Measurements from ENCODE around the gene FAM131B.
"Not testable (repeated sequence)": the region's sequence is repeated elsewhere in the genome, so short reads cannot be mapped to it uniquely, and the experiment has no call there.

The FAM131B gene

DNA sequence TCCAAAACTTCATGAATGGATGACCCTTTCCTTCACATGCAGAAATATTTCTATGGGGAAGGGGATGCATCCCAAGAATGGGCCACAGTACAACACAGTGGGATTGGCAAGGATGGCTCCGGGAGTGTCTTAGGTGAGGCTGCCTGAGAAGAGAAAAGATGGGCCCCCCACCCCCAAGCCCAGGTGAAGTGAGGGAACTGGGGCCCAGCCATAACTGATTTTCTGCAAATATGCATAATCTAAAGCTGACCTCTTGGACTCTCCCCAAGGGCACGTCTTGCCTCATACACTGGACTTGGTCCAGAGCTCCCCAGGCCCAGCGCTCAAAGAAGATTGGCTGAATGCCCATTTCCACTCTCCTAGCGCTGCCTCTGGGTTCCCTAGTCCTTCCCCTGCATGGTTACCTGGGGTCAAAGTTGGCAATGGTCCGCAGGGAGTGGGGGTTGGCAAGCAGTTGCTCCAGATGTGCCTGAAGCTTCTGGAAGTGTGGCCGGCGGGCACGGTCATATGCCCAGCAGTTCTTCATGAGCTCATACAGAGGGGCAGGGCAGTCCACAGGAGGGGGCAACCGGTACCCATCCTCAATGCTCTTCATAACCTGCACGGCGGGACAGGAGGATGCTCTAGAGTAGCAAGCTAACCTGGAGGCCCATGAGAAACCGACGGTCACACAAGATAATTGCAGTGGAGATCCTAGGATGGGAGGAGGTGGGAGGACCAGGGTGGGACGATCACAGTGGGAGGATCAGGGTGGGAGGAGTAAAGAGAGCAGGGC lies 30.9 kb upstream of the FAM131B start:
- Histone ChIP-seq H3K9me3 (ENCODE audit: control insufficient read depth, low read length) (no peaks in the 10 kb centered on the region), H3K4me1 (ENCODE audit: control insufficient read depth, insufficient read depth, low read length) (peaks cover 60% of the 10 kb centered on the region), H3K36me3 (ENCODE audit: control insufficient read depth, insufficient read depth, low read length, severe bottlenecking) (peaks cover 25% of the 10 kb centered on the region), H3K9ac (ENCODE audit: low read length) (no peak overlapping the region), H3K4me3 (ENCODE audit: low read length) (no peak overlapping the region), H3K27me3 (replicated peaks; ENCODE audit: control insufficient read depth, insufficient read depth, low read length) (no peaks in the 10 kb centered on the region)
- no peak for DNase-seq (ENCODE audit: low read depth)

GRCh38 chr7:143392875-143393266 lies 30.4 kb upstream of the FAM131B start:
- no peak overlapping the region for H3K9ac ChIP-seq (ENCODE audit: low read length)
- no peaks in the 10 kb centered on the region for H3K27me3 ChIP-seq (replicated peaks; ENCODE audit: control insufficient read depth, insufficient read depth, low read length)
- H3K4me3 ChIP-seq (ENCODE audit: low read length) = no peak overlapping the region
- H3K4me1 ChIP-seq (ENCODE audit: control insufficient read depth, insufficient read depth, low read length) = peaks cover 60% of the 10 kb centered on the region
- H3K36me3 ChIP-seq (ENCODE audit: control insufficient read depth, insufficient read depth, low read length, severe bottlenecking) = peaks cover 30% of the 10 kb centered on the region
- DNase-seq (ENCODE audit: low read depth) = no peak
- H3K9me3 ChIP-seq (ENCODE audit: control insufficient read depth, low read length) = no peaks in the 10 kb centered on the region

DNA sequence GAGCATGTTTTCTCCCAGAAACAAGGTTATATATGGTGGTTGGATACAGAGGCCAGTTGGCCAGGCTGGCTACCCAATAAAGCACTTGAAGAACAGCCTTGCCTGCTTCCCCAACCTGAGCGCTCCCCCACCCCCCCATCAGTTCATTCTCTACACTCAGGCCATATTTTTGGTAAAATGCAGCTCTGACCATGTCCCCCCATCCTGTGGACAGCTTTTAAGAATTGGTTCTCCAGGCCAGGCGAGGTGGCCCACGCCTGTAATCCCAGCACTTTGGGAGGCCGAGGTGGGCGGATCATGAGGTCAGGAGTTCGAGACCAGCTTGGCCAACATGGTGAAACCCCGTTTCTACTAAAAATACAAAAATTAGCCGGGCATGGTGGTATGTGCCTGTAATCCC lies 29.9 kb upstream of the FAM131B start:
- Histone ChIP-seq H3K4me1 (ENCODE audit: control insufficient read depth, insufficient read depth, low read length) (peaks cover 60% of the 10 kb centered on the region), H3K36me3 (ENCODE audit: control insufficient read depth, insufficient read depth, low read length, severe bottlenecking) (peaks cover 34% of the 10 kb centered on the region)
- H3K27me3 ChIP-seq (replicated peaks; ENCODE audit: control insufficient read depth, insufficient read depth, low read length); DNase-seq (ENCODE audit: low read depth); H3K9ac ChIP-seq (ENCODE audit: low read length); H3K9me3 ChIP-seq (ENCODE audit: control insufficient read depth, low read length); H3K4me3 ChIP-seq (ENCODE audit: low read length): not testable (repeated sequence)

DNA sequence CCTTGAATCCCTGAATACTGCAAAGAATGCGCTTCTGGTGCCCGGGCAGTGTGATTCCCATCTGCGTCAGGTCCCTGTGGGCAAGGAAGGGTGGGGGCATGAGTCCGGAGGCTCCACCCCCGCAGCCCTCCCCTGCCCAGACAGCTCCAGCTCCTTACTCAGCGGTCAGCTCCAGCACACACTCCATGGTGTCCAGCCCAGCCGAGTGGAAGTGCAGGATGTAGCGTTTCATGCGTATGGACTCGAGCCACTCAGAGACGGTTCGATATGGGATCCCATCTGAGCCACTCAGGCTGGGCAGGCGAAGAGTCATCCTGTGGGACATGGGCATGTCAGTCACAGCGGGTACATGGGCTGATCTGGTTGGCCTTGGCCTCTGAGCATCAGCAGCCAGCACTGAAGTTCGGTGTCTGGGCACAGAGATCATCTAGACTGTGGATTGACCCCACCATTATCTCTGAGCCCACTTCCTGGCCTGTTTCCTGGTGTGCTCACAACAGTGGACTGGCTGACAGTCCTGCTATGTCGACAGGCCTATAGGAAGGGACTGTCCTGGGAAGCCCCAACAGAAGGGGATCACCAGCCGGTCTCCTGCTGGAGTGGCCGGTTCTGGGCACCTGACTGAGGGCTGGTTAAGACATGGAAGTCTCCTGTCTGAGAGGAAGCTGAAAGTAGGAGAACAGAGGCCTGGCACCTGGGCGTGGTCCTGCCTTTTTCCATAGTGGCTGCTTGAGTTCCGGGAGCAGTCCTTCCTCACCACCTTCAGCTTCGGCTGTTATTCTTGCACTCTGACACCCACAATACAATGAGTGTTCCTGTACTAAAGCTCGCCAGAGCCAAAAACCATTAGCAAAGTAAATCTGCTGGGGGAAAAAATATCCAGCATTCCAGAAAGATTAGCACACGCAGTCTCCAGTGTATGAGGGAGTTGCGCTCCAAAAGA lies 29.2 kb upstream of the FAM131B start:
- peak; percentile 61 for DNase-seq (ENCODE audit: low read depth)
- peaks cover 58% of the 10 kb centered on the region for H3K4me1 ChIP-seq (ENCODE audit: control insufficient read depth, insufficient read depth, low read length)
- peaks cover 41% of the 10 kb centered on the region for H3K36me3 ChIP-seq (ENCODE audit: control insufficient read depth, insufficient read depth, low read length, severe bottlenecking)
- peak overlapping the region; percentile 84 for H3K9ac ChIP-seq (ENCODE audit: low read length)
- no peaks in the 10 kb centered on the region for H3K27me3 ChIP-seq (replicated peaks; ENCODE audit: control insufficient read depth, insufficient read depth, low read length)
- no peaks in the 10 kb centered on the region for H3K9me3 ChIP-seq (ENCODE audit: control insufficient read depth, low read length)
- H3K4me3 ChIP-seq (ENCODE audit: low read length) = peak overlapping the region; percentile 60

- Histone ChIP-seq H3K36me3 (ENCODE audit: control insufficient read depth, insufficient read depth, low read length, severe bottlenecking) (peaks cover 42% of the 10 kb centered on the region), H3K27me3 (replicated peaks; ENCODE audit: control insufficient read depth, insufficient read depth, low read length) (no peaks in the 10 kb centered on the region), H3K9ac (ENCODE audit: low read length) (peak overlapping the region; percentile 84), H3K4me1 (ENCODE audit: control insufficient read depth, insufficient read depth, low read length) (peaks cover 55% of the 10 kb centered on the region), H3K4me3 (ENCODE audit: low read length) (no peak overlapping the region), H3K9me3 (ENCODE audit: control insufficient read depth, low read length) (no peaks in the 10 kb centered on the region)
- DNase-seq (ENCODE audit: low read depth) = no peak
These were observed 28.3 kb upstream of the FAM131B start for GRCh38 chr7:143390773-143391317.

DNA sequence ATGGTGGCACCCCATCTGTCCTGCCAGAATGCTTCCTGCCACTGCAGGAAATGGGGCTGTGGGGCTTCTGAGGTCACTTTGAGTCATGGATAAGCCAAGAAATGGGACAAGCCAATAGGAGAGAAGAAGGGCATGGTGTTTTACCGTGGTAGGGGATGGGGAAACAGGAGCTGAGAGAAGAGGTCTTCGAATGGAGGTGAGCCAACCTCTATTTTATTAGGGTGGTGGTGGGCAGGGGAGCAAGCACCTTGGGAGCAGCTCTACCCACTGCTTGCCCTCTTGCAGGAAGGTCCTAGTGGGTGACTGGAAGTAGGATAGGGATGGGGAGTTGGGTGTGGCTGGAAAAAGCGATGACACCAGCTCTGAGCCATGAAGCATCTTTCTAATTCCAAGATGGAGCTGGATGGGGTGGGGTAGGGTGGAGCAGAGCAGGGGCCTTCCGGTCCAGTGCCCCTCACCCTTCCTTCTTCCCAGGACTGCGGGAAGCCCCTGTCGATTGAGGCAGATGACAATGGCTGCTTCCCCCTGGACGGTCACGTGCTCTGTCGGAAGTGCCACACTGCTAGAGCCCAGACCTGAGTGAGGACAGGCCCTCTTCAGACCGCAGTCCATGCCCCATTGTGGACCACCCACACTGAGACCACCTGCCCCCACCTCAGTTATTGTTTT lies 27.7 kb upstream of the FAM131B start:
- Histone ChIP-seq H3K9me3 (ENCODE audit: control insufficient read depth, low read length) (no peaks in the 10 kb centered on the region), H3K4me1 (ENCODE audit: control insufficient read depth, insufficient read depth, low read length) (peaks cover 55% of the 10 kb centered on the region), H3K27me3 (replicated peaks; ENCODE audit: control insufficient read depth, insufficient read depth, low read length) (no peaks in the 10 kb centered on the region), H3K9ac (ENCODE audit: low read length) (peak overlapping the region; percentile 84), H3K4me3 (ENCODE audit: low read length) (no peak overlapping the region), H3K36me3 (ENCODE audit: control insufficient read depth, insufficient read depth, low read length, severe bottlenecking) (peaks cover 42% of the 10 kb centered on the region)
- DNase-seq (ENCODE audit: low read depth) = no peak

DNA sequence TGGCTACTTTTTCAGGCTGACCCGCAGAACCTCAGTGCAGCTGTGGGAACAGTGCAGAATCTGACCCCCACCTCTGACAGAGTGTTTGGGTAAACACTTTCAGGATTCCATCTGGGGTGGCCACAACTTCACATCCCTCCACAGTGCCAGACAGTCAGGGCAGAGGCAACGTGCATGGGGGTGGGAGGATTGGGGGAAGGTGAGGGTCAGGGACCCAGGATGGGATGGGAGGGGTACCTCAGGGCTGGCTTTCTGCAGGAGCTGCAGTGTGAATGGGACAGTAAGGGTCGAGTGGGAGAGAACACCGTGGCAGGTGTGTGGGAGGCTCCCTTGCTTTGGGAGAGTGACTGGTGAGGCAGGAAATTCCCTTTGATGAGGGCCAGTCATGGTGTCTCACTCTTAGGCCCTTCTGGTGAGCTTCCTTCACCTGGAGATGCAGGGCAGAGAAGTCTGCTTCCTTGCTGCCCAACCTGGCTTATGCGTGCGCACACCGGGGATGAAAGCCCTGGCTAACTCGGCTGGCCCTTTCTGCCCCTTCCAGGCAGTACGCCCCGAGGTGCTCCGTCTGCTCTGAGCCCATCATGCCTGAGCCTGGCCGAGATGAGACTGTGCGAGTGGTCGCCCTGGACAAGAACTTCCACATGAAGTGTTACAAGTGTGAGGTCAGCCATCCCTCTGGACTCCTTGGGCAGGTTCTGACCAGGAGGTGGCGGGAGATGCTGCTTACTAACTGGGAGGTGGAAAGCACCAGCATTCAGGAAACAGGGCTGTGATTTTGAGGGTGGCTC lies 27.0 kb upstream of the FAM131B start:
- Histone ChIP-seq H3K9me3 (ENCODE audit: control insufficient read depth, low read length) (no peaks in the 10 kb centered on the region), H3K9ac (ENCODE audit: low read length) (peak overlapping the region; percentile 25), H3K4me3 (ENCODE audit: low read length) (no peak overlapping the region), H3K4me1 (ENCODE audit: control insufficient read depth, insufficient read depth, low read length) (peaks cover 56% of the 10 kb centered on the region), H3K36me3 (ENCODE audit: control insufficient read depth, insufficient read depth, low read length, severe bottlenecking) (peaks cover 42% of the 10 kb centered on the region), H3K27me3 (replicated peaks; ENCODE audit: control insufficient read depth, insufficient read depth, low read length) (no peaks in the 10 kb centered on the region)
- no peak for DNase-seq (ENCODE audit: low read depth)

DNA sequence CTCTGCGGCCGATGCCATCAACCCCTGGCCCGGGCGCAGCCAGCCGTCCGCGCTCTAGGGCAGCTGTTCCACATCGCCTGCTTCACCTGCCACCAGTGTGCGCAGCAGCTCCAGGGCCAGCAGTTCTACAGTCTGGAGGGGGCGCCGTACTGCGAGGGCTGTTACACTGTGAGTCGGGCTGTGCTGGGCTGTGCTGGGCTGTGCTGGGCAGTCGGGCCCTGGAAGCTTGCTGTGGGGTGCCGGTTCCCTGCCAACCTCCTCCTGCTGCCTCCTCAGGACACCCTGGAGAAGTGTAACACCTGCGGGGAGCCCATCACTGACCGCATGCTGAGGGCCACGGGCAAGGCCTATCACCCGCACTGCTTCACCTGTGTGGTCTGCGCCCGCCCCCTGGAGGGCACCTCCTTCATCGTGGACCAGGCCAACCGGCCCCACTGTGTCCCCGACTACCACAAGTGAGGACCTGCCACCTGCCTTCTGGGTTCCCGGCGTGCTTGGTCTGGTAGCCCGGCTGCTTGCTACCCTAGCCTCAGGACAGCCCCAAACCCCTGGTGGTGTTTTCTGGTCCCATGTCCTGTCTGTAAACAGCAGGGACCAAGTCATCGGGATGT lies 26.1 kb upstream of the FAM131B start:
- DNase-seq (ENCODE audit: low read depth) = no peak
- H3K9me3 ChIP-seq (ENCODE audit: control insufficient read depth, low read length) = no peaks in the 10 kb centered on the region
- H3K36me3 ChIP-seq (ENCODE audit: control insufficient read depth, insufficient read depth, low read length, severe bottlenecking) = peaks cover 45% of the 10 kb centered on the region
- no peak overlapping the region for H3K4me3 ChIP-seq (ENCODE audit: low read length)
- H3K9ac ChIP-seq (ENCODE audit: low read length) = peak overlapping the region; percentile 3
- H3K27me3 ChIP-seq (replicated peaks; ENCODE audit: control insufficient read depth, insufficient read depth, low read length) = no peaks in the 10 kb centered on the region
- H3K4me1 ChIP-seq (ENCODE audit: control insufficient read depth, insufficient read depth, low read length) = peaks cover 63% of the 10 kb centered on the region

DNA sequence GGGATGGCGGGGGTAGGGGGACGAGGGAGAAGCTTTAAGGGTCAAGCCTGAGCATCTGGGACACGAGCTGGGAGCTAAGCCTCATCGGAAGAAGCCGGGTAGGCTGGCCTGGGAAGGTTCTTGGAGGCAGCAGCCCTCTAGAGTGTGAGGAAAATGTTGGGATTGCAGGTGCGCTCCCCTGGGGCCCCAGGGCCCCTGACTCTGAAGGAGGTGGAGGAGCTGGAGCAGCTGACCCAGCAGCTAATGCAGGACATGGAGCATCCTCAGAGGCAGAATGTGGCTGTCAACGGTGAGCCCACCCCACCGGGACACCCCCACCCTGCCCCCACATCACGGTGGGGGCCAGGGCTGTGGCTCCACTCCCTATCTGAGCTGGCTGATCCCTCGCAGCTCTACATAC lies 25.5 kb upstream of the FAM131B start:
- H3K4me3 ChIP-seq (ENCODE audit: low read length) = no peak overlapping the region
- no peaks in the 10 kb centered on the region for H3K9me3 ChIP-seq (ENCODE audit: control insufficient read depth, low read length)
- no peak overlapping the region for H3K9ac ChIP-seq (ENCODE audit: low read length)
- peaks cover 47% of the 10 kb centered on the region for H3K36me3 ChIP-seq (ENCODE audit: control insufficient read depth, insufficient read depth, low read length, severe bottlenecking)
- no peaks in the 10 kb centered on the region for H3K27me3 ChIP-seq (replicated peaks; ENCODE audit: control insufficient read depth, insufficient read depth, low read length)
- peaks cover 63% of the 10 kb centered on the region for H3K4me1 ChIP-seq (ENCODE audit: control insufficient read depth, insufficient read depth, low read length)
- no peak for DNase-seq (ENCODE audit: low read depth)

Data from adipocyte (in vitro differentiated cells).